GM18499 (cell line): ENCODE measurements around the gene MDM4.

Source experiments
- ATAC-seq: cut with Tn5 transposase; IDR thresholded peaks from one replicate; pipeline ENCODE4 v1.9.1; 2021; ENCODE audit warnings: moderate number of reproducible peaks; ENCODE audit not compliant: insufficient read depth, unreplicated experiment

MDM4 gene

GRCh38 chr1:204491655-204492054 lies 24.6 kb upstream of the MDM4 start:
- ATAC-seq = no peak

GRCh38 chr1:204493145-204493983 lies 22.8 kb upstream of the MDM4 start:
- ATAC-seq = no peak

GRCh38 chr1:204493984-204494280 lies 22.3 kb upstream of the MDM4 start:
- no peak for ATAC-seq

GRCh38 chr1:204494281-204495077 lies 21.7 kb upstream of the MDM4 start, which contains the start of gene PIK3C2B:
PIK3C2B (minus strand) TSS chr1:204494805; CDS start chr1:204469802, 25,003 bp downstream.
- peak; percentile 35 for ATAC-seq

- no peak for ATAC-seq
These were observed 21.0 kb upstream of the MDM4 start for GRCh38 chr1:204495078-204495753.

DNA sequence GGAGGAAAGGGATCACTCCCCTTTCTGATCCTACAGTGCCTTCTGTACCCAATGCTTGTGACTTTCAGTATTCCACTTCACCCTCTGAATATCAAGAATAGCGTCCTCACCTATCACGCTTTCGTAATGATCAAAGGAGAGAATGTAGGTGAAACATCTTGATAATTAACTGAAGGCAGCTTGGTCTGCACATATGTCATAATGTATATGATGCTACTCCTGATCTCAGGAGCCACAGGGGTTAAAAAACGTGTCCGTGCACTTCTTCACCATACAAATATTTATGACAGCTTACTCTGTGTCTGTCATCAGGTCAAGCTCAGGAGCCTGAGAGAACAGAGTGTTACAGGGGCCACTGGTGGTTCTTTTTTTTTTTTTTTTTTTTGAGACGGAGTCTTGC lies 20.4 kb upstream of the MDM4 start:
- ATAC-seq = no peak

GRCh38 chr1:204498981-204499380 lies 17.2 kb upstream of the MDM4 start:
- ATAC-seq = no peak

DNA sequence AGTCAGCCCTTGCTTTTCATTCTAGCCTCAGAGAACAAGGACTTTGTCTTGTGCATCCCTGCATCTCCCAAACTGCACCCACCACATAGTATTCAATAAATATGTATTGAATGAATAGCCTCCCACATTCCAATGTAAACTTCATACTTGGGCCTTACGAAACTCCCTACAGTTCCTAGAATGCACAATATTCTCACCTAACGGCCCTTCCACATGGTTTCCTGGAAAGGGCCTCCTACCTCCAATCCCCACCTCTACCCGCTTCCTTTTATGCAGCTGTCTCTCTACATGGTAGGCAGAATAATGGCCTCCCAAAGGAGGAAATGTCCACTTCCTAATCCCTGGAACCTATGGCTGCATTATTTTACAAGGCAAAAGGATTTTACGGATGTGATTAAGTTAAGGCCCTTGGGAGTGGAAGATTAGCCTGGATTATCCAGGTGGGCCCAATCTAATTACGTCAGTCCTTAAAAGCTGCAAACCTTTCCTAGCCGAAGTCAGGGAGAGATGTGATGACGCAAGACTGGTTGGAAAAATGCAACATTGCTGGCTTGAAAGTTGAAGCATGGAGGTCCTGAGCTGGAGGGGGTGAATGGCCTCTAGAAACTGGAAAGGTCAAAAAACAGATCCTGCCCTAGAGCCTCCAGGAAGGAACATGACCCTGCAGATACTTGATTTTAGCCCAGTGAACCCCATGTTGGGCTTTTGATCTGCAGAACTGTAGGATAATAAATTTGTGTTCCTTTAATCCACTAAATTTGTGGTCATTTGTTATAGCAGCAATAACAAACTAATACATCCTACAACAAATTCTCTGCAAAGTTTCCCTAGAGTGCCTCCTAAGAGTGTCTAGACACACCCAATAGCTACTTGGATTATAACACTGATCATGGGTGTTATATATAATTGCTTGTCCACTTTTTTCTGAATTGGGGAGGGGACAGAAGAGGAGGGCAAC lies 16.4 kb upstream of the MDM4 start:
- no peak for ATAC-seq

DNA sequence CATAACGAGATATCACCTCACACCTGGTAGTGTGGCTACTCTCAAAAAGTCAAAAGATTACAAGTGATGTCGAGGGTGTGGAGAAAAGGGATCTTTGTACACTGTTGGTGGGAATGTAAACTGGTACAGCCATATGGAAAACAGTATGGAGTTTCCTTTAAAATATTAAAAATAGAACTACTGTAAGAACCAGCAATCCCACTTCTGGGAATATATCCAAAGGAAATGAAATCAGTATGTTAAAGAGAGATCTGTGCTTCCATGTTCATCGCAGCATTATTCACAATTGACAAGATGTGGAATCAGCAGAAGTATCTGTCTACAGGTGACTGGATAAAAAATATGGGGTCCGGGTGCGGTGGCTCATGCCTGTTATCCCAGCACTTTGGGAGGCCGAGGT lies 14.0 kb upstream of the MDM4 start:
- ATAC-seq = no peak

GRCh38 chr1:204503122-204503912 lies 12.9 kb upstream of the MDM4 start:
- no peak for ATAC-seq

GRCh38 chr1:204503913-204504519 lies 12.2 kb upstream of the MDM4 start:
- no peak for ATAC-seq

DNA sequence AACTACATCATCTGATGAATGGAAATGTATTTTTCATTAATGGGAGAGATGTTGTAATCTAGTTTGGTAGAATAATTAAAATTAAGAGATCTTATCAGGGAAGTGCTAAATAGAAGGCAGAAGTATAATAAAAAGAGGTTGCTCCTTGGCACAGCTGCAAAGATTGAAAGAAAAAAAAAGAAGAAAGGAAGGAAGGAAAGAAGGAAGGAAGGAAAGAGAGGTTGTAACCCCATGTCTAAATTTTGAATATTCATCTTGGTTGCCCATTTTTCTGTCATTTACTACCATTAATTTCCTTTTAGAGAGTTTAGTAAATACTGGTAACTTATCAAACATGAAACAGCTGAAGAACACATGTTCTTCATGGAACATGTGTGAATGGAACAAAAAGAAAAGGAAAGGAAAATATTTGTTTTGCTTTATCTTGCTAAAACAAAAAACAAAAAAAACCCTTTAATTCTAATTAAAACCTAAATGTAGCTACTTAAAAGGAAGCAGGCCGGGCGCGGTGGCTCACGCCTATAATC lies 10.5 kb upstream of the MDM4 start:
- no peak for ATAC-seq

- peak; percentile 32 for ATAC-seq
These were observed 9.8 kb upstream of the MDM4 start for GRCh38 chr1:204506201-204506968.

DNA sequence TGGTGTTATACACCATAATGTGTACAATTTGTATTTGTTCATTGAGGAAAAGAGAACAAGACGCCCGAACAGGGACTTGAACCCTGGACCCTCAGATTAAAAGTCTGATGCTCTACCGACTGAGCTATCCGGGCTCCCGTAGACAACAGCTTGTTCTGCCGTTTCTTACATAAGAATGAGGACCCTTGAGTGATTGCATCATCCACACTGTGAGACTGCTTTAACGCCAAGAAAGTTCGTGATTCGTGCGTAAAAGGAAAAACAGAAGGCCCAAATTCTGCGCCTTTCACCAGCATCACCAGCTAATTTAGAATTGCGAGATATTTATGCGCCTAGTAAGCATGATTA lies 9.3 kb upstream of the MDM4 start:
- ATAC-seq = peak; percentile 53

GRCh38 chr1:204507317-204508105 lies 8.7 kb upstream of the MDM4 start:
- ATAC-seq = no peak

GRCh38 chr1:204509186-204509635 lies 7.0 kb upstream of the MDM4 start:
- ATAC-seq = no peak

DNA sequence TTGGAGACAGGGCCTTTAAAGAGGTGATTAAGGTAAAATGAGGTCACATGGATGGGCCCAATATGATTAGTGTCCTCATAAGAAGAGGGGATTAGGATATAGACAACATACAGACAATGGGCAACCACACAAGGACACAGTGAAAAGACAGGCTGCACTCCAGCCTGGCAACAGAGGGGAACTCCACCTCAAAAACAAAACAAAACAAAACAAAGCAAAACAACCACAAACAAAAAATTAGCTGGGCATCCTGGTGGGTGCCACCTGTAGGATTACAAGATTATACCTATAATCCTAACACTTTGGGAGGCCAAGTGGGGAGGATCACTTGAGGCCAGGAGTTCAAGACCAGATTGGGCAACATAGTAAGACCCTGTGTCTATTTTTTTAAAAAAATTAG lies 4.8 kb upstream of the MDM4 start:
- ATAC-seq = no peak
